Stomach (tissue), 4 donors: ENCODE results near the gene SLC35E3.

Experiments used
- EP300 ChIP-seq: sonication (generic); formaldehyde crosslinking; IDR thresholded peaks from one replicate; pipeline ENCODE4 v1.6.1; 2017; ENCODE audit warnings: antibody characterized with exemption
- POLR2A ChIP-seq, 4 donors: fragments of 450-650 bp; IDR thresholded peaks; one replicate each; pipeline ENCODE4 v1.6.1; 2016; ENCODE audit warnings: antibody characterized with exemption in 4 of 4, control low read depth in 2 of 4, mild to moderate bottlenecking in 1 of 4, moderate library complexity in 1 of 4
- POLR2AphosphoS5 ChIP-seq, 3 donors: sonication (generic); formaldehyde crosslinking; IDR thresholded peaks; one replicate each; pipeline ENCODE4 v1.6.1; 2016; ENCODE audit warnings: antibody characterized with exemption in 3 of 3
- TF ChIP-seq, protein P1 (sequence below), 7 experiments: fragments of 450-650 bp in 4 of 7; fragments of 200-600 bp in 3 of 7; sonication (generic) in 3 of 7; IDR thresholded peaks; one replicate each; pipeline ENCODE4 v1.5.1; 2016 to 2019; ENCODE audit warnings: antibody characterized with exemption in 7 of 7, control low read depth in 2 of 7, mild to moderate bottlenecking in 1 of 7

GRCh38 chr12:68785823-68786222 is 39.8 kb downstream of the SLC35E3 start:
- TF ChIP-seq, protein P1, sequence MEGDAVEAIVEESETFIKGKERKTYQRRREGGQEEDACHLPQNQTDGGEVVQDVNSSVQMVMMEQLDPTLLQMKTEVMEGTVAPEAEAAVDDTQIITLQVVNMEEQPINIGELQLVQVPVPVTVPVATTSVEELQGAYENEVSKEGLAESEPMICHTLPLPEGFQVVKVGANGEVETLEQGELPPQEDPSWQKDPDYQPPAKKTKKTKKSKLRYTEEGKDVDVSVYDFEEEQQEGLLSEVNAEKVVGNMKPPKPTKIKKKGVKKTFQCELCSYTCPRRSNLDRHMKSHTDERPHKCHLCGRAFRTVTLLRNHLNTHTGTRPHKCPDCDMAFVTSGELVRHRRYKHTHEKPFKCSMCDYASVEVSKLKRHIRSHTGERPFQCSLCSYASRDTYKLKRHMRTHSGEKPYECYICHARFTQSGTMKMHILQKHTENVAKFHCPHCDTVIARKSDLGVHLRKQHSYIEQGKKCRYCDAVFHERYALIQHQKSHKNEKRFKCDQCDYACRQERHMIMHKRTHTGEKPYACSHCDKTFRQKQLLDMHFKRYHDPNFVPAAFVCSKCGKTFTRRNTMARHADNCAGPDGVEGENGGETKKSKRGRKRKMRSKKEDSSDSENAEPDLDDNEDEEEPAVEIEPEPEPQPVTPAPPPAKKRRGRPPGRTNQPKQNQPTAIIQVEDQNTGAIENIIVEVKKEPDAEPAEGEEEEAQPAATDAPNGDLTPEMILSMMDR (IDR thresholded peaks at IDR 0.05): no peak
- TF ChIP-seq EP300: no peak
- TF ChIP-seq POLR2A (IDR thresholded peaks at IDR 0.05): no peak
- TF ChIP-seq POLR2AphosphoS5 (IDR thresholded peaks at IDR 0.05): no peak
